Inflammatory macrophage treated with lipopolysaccharide for 1 hour (primary cell): ENCODE data around the gene XYLT2.
"Not testable (repeated sequence)": the region's sequence is repeated elsewhere in the genome, so short reads cannot be mapped to it uniquely, and the experiment has no call there.

ENCODE experiments used
- DNase-seq, 2 donors: peaks; one replicate each; pipeline ENCODE4 v3.0.0-alpha.2; 2020 to 2022

XYLT2 gene

GRCh38 chr17:50397111-50397918, 51.4 kb downstream of the XYLT2 start, which contains the start of gene LRRC59:
Gene LRRC59, minus strand, starts transcription at chr17:50397523. Its CDS starts 206 bp downstream, at chr17:50397317.
- DNase-seq, result peak; percentile 74 to 91

GRCh38 chr17:50397919-50398285, 52.0 kb downstream of the XYLT2 start:
- DNase-seq, result no peak

GRCh38 chr17:50398672-50399071, 52.7 kb downstream of the XYLT2 start:
- DNase-seq, result not testable (repeated sequence)

GRCh38 chr17:50399591-50399990, 53.7 kb downstream of the XYLT2 start:
- DNase-seq, result not testable (repeated sequence)

GRCh38 chr17:50405351-50405750, 59.4 kb downstream of the XYLT2 start:
- DNase-seq, result not testable (repeated sequence)

GRCh38 chr17:50406578-50406977, 60.7 kb downstream of the XYLT2 start:
- DNase-seq, result no peak

GRCh38 chr17:50407921-50408320, 62.0 kb downstream of the XYLT2 start:
- DNase-seq, result no peak
